ENCODE data around the gene ZNRD2.

ZNRD2 gene

GRCh38 chr11:65532388-65533064 lies 37.8 kb upstream of the ZNRD2 start:
- no peak for DNase-seq
- TF ChIP-seq GATA1 (IDR thresholded peaks at IDR 0.05; ENCODE audit: low read depth, low read length) (no peak), POLR2A (IDR thresholded peaks at IDR 0.05; ENCODE audit: low read length) (no peak)

- TF ChIP-seq POLR2A (IDR thresholded peaks at IDR 0.05; ENCODE audit: low read length) (no peak), GATA1 (IDR thresholded peaks at IDR 0.05; ENCODE audit: low read depth, low read length) (no peak)
- no peak for DNase-seq
These were observed 35.2 kb upstream of the ZNRD2 start for GRCh38 chr11:65535102-65535501.

GRCh38 chr11:65536412-65537295 lies 33.6 kb upstream of the ZNRD2 start:
- TF ChIP-seq GATA1 (IDR thresholded peaks at IDR 0.05; ENCODE audit: low read depth, low read length) (no peak), POLR2A (IDR thresholded peaks at IDR 0.05; ENCODE audit: low read length) (no peak)
- DNase-seq: no peak

- no peak for TF ChIP-seq POLR2A (IDR thresholded peaks at IDR 0.05; ENCODE audit: low read length)
- no peak for TF ChIP-seq GATA1 (IDR thresholded peaks at IDR 0.05; ENCODE audit: low read depth, low read length)
- DNase-seq: no peak
These were observed 33.0 kb upstream of the ZNRD2 start for GRCh38 chr11:65537296-65537597.

GRCh38 chr11:65537620-65538231 lies 32.6 kb upstream of the ZNRD2 start:
- TF ChIP-seq POLR2A (IDR thresholded peaks at IDR 0.05; ENCODE audit: low read length): no peak
- TF ChIP-seq GATA1 (IDR thresholded peaks at IDR 0.05; ENCODE audit: low read depth, low read length): no peak
- DNase-seq: no peak

GRCh38 chr11:65538232-65538914 lies 31.9 kb upstream of the ZNRD2 start:
- TF ChIP-seq POLR2A (IDR thresholded peaks at IDR 0.05; ENCODE audit: low read length) (no peak), GATA1 (IDR thresholded peaks at IDR 0.05; ENCODE audit: low read depth, low read length) (no peak)
- DNase-seq: no peak

- no peak for DNase-seq
- TF ChIP-seq POLR2A (IDR thresholded peaks at IDR 0.05; ENCODE audit: low read length): no peak
These were observed 31.1 kb upstream of the ZNRD2 start for GRCh38 chr11:65538915-65539743.

GRCh38 chr11:65539744-65540289 lies 30.5 kb upstream of the ZNRD2 start:
- TF ChIP-seq GATA1 (IDR thresholded peaks at IDR 0.05; ENCODE audit: low read depth, low read length) (no peak), POLR2A (IDR thresholded peaks at IDR 0.05; ENCODE audit: low read length) (no peak)
- DNase-seq: no peak

GRCh38 chr11:65540290-65541092 lies 29.8 kb upstream of the ZNRD2 start:
- peak; percentile 92 to 96 for DNase-seq
- TF ChIP-seq POLR2A (IDR thresholded peaks at IDR 0.05; ENCODE audit: low read length) (peak; percentile 12), GATA1 (IDR thresholded peaks at IDR 0.05; ENCODE audit: low read depth, low read length) (no peak)

- DNase-seq: no peak
- TF ChIP-seq POLR2A (IDR thresholded peaks at IDR 0.05; ENCODE audit: low read length): no peak
- no peak for TF ChIP-seq GATA1 (IDR thresholded peaks at IDR 0.05; ENCODE audit: low read depth, low read length)
These were observed 28.9 kb upstream of the ZNRD2 start for GRCh38 chr11:65541093-65541982.

GRCh38 chr11:65542738-65543390 lies 27.4 kb upstream of the ZNRD2 start:
- no peak for TF ChIP-seq GATA1 (IDR thresholded peaks at IDR 0.05; ENCODE audit: low read depth, low read length)
- no peak for DNase-seq

Data from erythroblast (primary cell).